ENCODE results near the gene PHETA2. TPM values are rescaled to one million over a fixed set of nuclear protein-coding genes. Genes with fewer than 3 reads are reported as not detected.
A peak's percentile ranks its signal among the peaks of the same experiment; 100 is the strongest.

PHETA2 gene
- total and polyA plus RNA-seq, 2 of the 4 experiments (the other 2 are of a cell fraction), result 6.5 to 10.0 TPM

- POLR2A ChIA-PET (ENCODE audit: unreplicated experiment), result no interaction called here
- Histone ChIP-seq H2BK120ac (ENCODE audit: low read depth, low read length) (no peak overlapping the region), H3K9ac (ENCODE audit: low read depth, low read length) (no peak overlapping the region), H3K9me1 (ENCODE audit: insufficient read depth, low read length) (no peaks in the 10 kb centered on the region), H3K27me3 (ENCODE audit: control insufficient read depth, insufficient read depth, low read length) (no peaks in the 10 kb centered on the region), H4K8ac (ENCODE audit: low read depth in 2 of 2, low read length in 2 of 2) (no peak overlapping the region), H2AK5ac (ENCODE audit: low read depth, low read length) (no peak overlapping the region), H3K56ac (ENCODE audit: extremely low read depth, insufficient read depth, low read length) (no peak overlapping the region), H2AK9ac (replicated peaks; ENCODE audit: low read depth, low read length, poor library complexity) (no peak overlapping the region), H2AFZ (replicated peaks; ENCODE audit: low read length, poor library complexity) (no peak overlapping the region), H3K4ac (ENCODE audit: low read depth, low read length) (no peak overlapping the region), H3K79me1 (ENCODE audit: low read depth in 1 of 2, low read length in 2 of 2) (no peaks in the 10 kb centered on the region), H3K18ac (ENCODE audit: low read depth, low read length) (no peak overlapping the region), H4K91ac (ENCODE audit: insufficient read depth, low read depth, low read length) (no peak overlapping the region), H4K5ac (ENCODE audit: low read depth, low read length) (no peak overlapping the region), H3K36me3 (ENCODE audit: control insufficient read depth, insufficient read depth, low read length) (no peaks in the 10 kb centered on the region), H3K27ac (ENCODE audit: insufficient read depth, low read length) (no peak overlapping the region), H3K4me2 (ENCODE audit: low read depth, low read length) (no peak overlapping the region), H2BK5ac (ENCODE audit: low read depth, low read length, poor library complexity, severe bottlenecking) (no peak overlapping the region), H4K20me1 (ENCODE audit: insufficient read depth, low read length) (no peaks in the 10 kb centered on the region), H3K23ac (ENCODE audit: low read depth, low read length) (no peak overlapping the region), H2BK15ac (ENCODE audit: low read depth, low read length) (no peak overlapping the region), H3K4me1 (ENCODE audit: control insufficient read depth, insufficient read depth, low read length) (no peaks in the 10 kb centered on the region), H3K4me3 (ENCODE audit: insufficient read depth, low read depth, low read length) (no peak overlapping the region), H3K9me3 (ENCODE audit: control insufficient read depth, insufficient read depth, low read length) (no peaks in the 10 kb centered on the region), H2BK20ac (ENCODE audit: low read depth, low read length) (no peak overlapping the region), H3K14ac (replicated peaks; ENCODE audit: low read depth, low read length) (no peak overlapping the region)
- in situ Hi-C loops (cut with MboI; ENCODE audit: low sequenced_read_pairs) (no loop called here), intact Hi-C loops (cut with micrococcal nuclease) (no loop called here), dilution Hi-C loops (cut with HindIII; ENCODE audit: low sequenced_read_pairs, unreplicated experiment) (no loop called here)
- WGBS, 2 experiments (ENCODE audit: extremely low coverage in 2 of 2, insufficient read length in 1 of 2), result no CpG with 5 or more reads among the region's 2 CpGs
- ATAC-seq (ENCODE audit: low read depth), result no peak
- no peak for DNase-seq
- BruUV-seq (replicated peaks), result no TSS peak
- CTCF ChIA-PET, result no interaction called here
- TF ChIP-seq MAFK (IDR thresholded peaks at IDR 0.05; ENCODE audit: low read depth, low read length) (peak; percentile 50), FOS (IDR thresholded peaks at IDR 0.05; ENCODE audit: low read depth, low read length) (no peak)
Measured at GRCh38 chr22:42050641-42051180, 23.3 kb upstream of the PHETA2 start.

All from IMR-90 (cell line).